Mucosa of rectum (tissue), 2 donors: ENCODE results near the gene SMARCD2.
"Not testable (repeated sequence)": the region's sequence is repeated elsewhere in the genome, so short reads cannot be mapped to it uniquely, and the experiment has no call there.

Experiments used
- H3K27ac ChIP-seq, 2 donors: one replicate each; pipeline ENCODE4 v1.7.0; 2013; ENCODE audit warnings: inconsistent platforms in 2 of 2, low read depth in 2 of 2, low read length in 2 of 2
- H3K27me3 ChIP-seq, 2 donors: one replicate each; pipeline ENCODE4 v1.7.0; 2013; ENCODE audit warnings: low read length in 2 of 2; ENCODE audit not compliant: control insufficient read depth in 2 of 2, insufficient read depth in 2 of 2
- H3K36me3 ChIP-seq, 2 donors: one replicate each; pipeline ENCODE4 v1.7.0; 2013; ENCODE audit warnings: low read length in 2 of 2; ENCODE audit not compliant: control insufficient read depth in 2 of 2, insufficient read depth in 2 of 2
- H3K4me1 ChIP-seq, 2 donors: one replicate each; pipeline ENCODE4 v1.7.0; 2013; ENCODE audit warnings: low read length in 2 of 2, mild to moderate bottlenecking in 1 of 2; ENCODE audit not compliant: control insufficient read depth in 2 of 2, insufficient read depth in 2 of 2
- H3K4me3 ChIP-seq, 2 donors: one replicate each; pipeline ENCODE4 v1.7.0; 2013; ENCODE audit warnings: low read length in 2 of 2
- H3K9ac ChIP-seq, 2 donors: one replicate each; pipeline ENCODE4 v1.7.0; 2013; ENCODE audit warnings: low read length in 2 of 2, low read depth in 1 of 2, mild to moderate bottlenecking in 1 of 2
- H3K9me3 ChIP-seq, 2 donors: one replicate each; pipeline ENCODE4 v1.7.0; 2013; ENCODE audit warnings: low read length in 2 of 2; ENCODE audit not compliant: control insufficient read depth in 2 of 2
- donor health status: healthy.
- donor health status: Normal muscosa, but diverticular disease.

The SMARCD2 gene

GRCh38 chr17:63842540-63843386 lies at the start of gene SMARCD2:
TSS of gene SMARCD2 (minus strand) at chr17:63842685. CDS start at chr17:63842674, 11 bp downstream.
- peak within 1 kb of the TSS; percentile 87 to 93 for H3K4me3 ChIP-seq
- H3K27me3 ChIP-seq: no peaks in the 10 kb centered on the region
- H3K4me1 ChIP-seq: peaks cover 28 to 33% of the 10 kb centered on the region in 2 donors
- H3K9ac ChIP-seq: peak within 1 kb of the TSS; percentile 91 to 92
- peak within 1 kb of the TSS; percentile 88 to 90 for H3K27ac ChIP-seq
- no peaks in the 10 kb centered on the region for H3K36me3 ChIP-seq
- no peaks in the 10 kb centered on the region for H3K9me3 ChIP-seq

GRCh38 chr17:63889026-63889848 lies 46.8 kb upstream of the SMARCD2 start:
- not testable (repeated sequence) for H3K4me1 ChIP-seq, H3K9me3 ChIP-seq, H3K4me3 ChIP-seq, H3K9ac ChIP-seq, H3K36me3 ChIP-seq, H3K27me3 ChIP-seq, H3K27ac ChIP-seq

- H3K36me3 ChIP-seq, H3K4me1 ChIP-seq: not testable (repeated sequence)
Observed at GRCh38 chr17:63885119-63885518, 42.6 kb upstream of the SMARCD2 start.

GRCh38 chr17:63882626-63883126 lies 40.2 kb upstream of the SMARCD2 start:
- not testable (repeated sequence) for H3K4me1 ChIP-seq, H3K4me3 ChIP-seq, H3K27ac ChIP-seq

More at GRCh38 chr17:63885119-63885518, 42.6 kb upstream of the SMARCD2 start:
- H3K9ac ChIP-seq, H3K4me3 ChIP-seq, H3K27ac ChIP-seq, H3K9me3 ChIP-seq, H3K27me3 ChIP-seq: not testable (repeated sequence)

GRCh38 chr17:63881935-63882601 lies 39.6 kb upstream of the SMARCD2 start, which contains the start of gene GH2:
TSS of gene GH2 (minus strand) at chr17:63881944. CDS start at chr17:63881801, 143 bp downstream.
- H3K4me1 ChIP-seq: no peaks in the 10 kb centered on the region
- no peaks in the 10 kb centered on the region for H3K27me3 ChIP-seq

More at GRCh38 chr17:63882626-63883126, 40.2 kb upstream of the SMARCD2 start:
- not testable (repeated sequence) for H3K36me3 ChIP-seq, H3K9ac ChIP-seq, H3K9me3 ChIP-seq, H3K27me3 ChIP-seq

GRCh38 chr17:63881337-63881736 lies 38.9 kb upstream of the SMARCD2 start:
- H3K36me3 ChIP-seq, H3K4me1 ChIP-seq, H3K9me3 ChIP-seq, H3K9ac ChIP-seq, H3K27me3 ChIP-seq, H3K27ac ChIP-seq, H3K4me3 ChIP-seq: not testable (repeated sequence)

More at GRCh38 chr17:63881935-63882601, 39.6 kb upstream of the SMARCD2 start, which contains the start of gene GH2:
- no peaks in the 10 kb centered on the region for H3K36me3 ChIP-seq
- no peak within 1 kb of the TSS for H3K9ac ChIP-seq
- H3K27ac ChIP-seq: no peak within 1 kb of the TSS
- no peaks in the 10 kb centered on the region for H3K9me3 ChIP-seq
- no peak within 1 kb of the TSS for H3K4me3 ChIP-seq

GRCh38 chr17:63880706-63881105 lies 38.2 kb upstream of the SMARCD2 start:
- Histone ChIP-seq H3K9me3 (no peaks in the 10 kb centered on the region), H3K27me3 (no peaks in the 10 kb centered on the region), H3K4me1 (no peaks in the 10 kb centered on the region), H3K36me3 (no peaks in the 10 kb centered on the region), H3K27ac (no peak overlapping the region), H3K4me3 (no peak overlapping the region), H3K9ac (no peak overlapping the region)

GRCh38 chr17:63878413-63878812 lies 35.9 kb upstream of the SMARCD2 start:
- H3K9me3 ChIP-seq, H3K36me3 ChIP-seq, H3K4me3 ChIP-seq, H3K9ac ChIP-seq, H3K4me1 ChIP-seq, H3K27ac ChIP-seq, H3K27me3 ChIP-seq: not testable (repeated sequence)

- H3K9me3 ChIP-seq, H3K27me3 ChIP-seq, H3K9ac ChIP-seq, H3K4me3 ChIP-seq, H3K36me3 ChIP-seq, H3K4me1 ChIP-seq, H3K27ac ChIP-seq: not testable (repeated sequence)
Observed at GRCh38 chr17:63874693-63875092, 32.2 kb upstream of the SMARCD2 start.
